ENCODE measurements around the gene LARP4B.

- TF ChIP-seq CTCF (IDR thresholded peaks at IDR 0.05), result peak; percentile 40 to 74 (median 66)
- no peak for TF ChIP-seq POLR2A (IDR thresholded peaks at IDR 0.05)
Observed at GRCh38 chr10:788796-789748, 142.4 kb downstream of the LARP4B start.

Measured in uterus (tissue), 2 donors.